Endothelial cell of umbilical vein (primary cell): ENCODE results near the gene SYDE2. TPM values are rescaled to one million over a fixed set of nuclear protein-coding genes. Genes with fewer than 3 reads are reported as not detected.

Source experiments
- BruUV-seq: library from RNA; stranded (reverse); fragments of 400-500 nt; replicated peaks from 2 replicates; lab custom pipeline; 2021; lab: Mats Ljungman, UMichigan
- CTCF ChIA-PET: fragments of 300-600, 350-600 bp; sonication (Branson Sonifier 250); formaldehyde crosslinking; loops from one replicate; lab custom pipeline; 2021; ENCODE audit warnings: antibody characterized with exemption, inconsistent platforms; lab: Charles Lee
- POLR2A ChIA-PET: fragments of 300-600, 350-600 bp; sonication (Branson Sonifier 250); formaldehyde crosslinking; loops from one replicate; lab custom pipeline; 2021; ENCODE audit warnings: antibody characterized with exemption, inconsistent platforms; lab: Charles Lee
- DNase-seq: peaks from one replicate; pipeline ENCODE4 v3.0.0-alpha.2; 2011; ENCODE audit warnings: low read depth, low spot score
- FAIRE-seq: peaks from 2 replicates; lab custom pipeline; 2011; peaks lifted over from hg19 to GRCh38; lab: Jason Lieb, UNC
- H2AFZ ChIP-seq: 2 replicates; pipeline ENCODE4 v1.6.0; 2012; ENCODE audit warnings: low read depth, low read length, control low read depth, inconsistent platforms
- H3K27ac ChIP-seq: 2 replicates; pipeline ENCODE4 v1.5.1; 2011; ENCODE audit warnings: low read depth, mild to moderate bottlenecking, control low read depth, low read length, moderate library complexity; ENCODE audit not compliant: insufficient read depth
- H3K27me3 ChIP-seq, 2 experiments: 2 replicates each; pipeline versions ENCODE4 v1.6.0 to v1.6.1; 2011; ENCODE audit warnings: low read length in 2 of 2, mixed read lengths in 1 of 2; ENCODE audit not compliant: control insufficient read depth in 2 of 2, insufficient read depth in 2 of 2
- H3K36me3 ChIP-seq, 2 experiments: 2 replicates in 1 of 2; 3 replicates in 1 of 2; pipeline ENCODE4 v1.5.1; 2011; ENCODE audit warnings: low read length in 2 of 2, mild to moderate bottlenecking in 1 of 2, moderate library complexity in 1 of 2; ENCODE audit not compliant: control insufficient read depth in 2 of 2, insufficient read depth in 2 of 2; ENCODE audit errors: extremely low read depth in 1 of 2
- H3K4me1 ChIP-seq: 3 replicates; pipeline ENCODE4 v1.5.1; 2011; ENCODE audit warnings: mild to moderate bottlenecking, low read length; ENCODE audit not compliant: control insufficient read depth, insufficient read depth; ENCODE audit errors: extremely low read depth
- H3K4me2 ChIP-seq: 2 replicates; pipeline ENCODE4 v1.6.1; 2011; ENCODE audit warnings: low read length, control low read depth, mixed read lengths; ENCODE audit not compliant: insufficient read depth
- H3K4me3 ChIP-seq, 3 experiments: fragments of 200-600 bp in 1 of 3; sonication (generic), shearing (Covaris generic) in 1 of 3; replicated peaks in 1 of 3; 2 replicates each; pipeline ENCODE4 v1.5.1; 2011 to 2016; ENCODE audit warnings: control low read depth in 3 of 3, low read length in 3 of 3, mild to moderate bottlenecking in 2 of 3, inconsistent platforms in 1 of 3, low read depth in 1 of 3, moderate library complexity in 1 of 3; ENCODE audit not compliant: insufficient read depth in 1 of 3
- H3K79me2 ChIP-seq: 2 replicates; pipeline ENCODE4 v1.6.0; 2012; ENCODE audit warnings: low read length, inconsistent platforms; ENCODE audit not compliant: control insufficient read depth, insufficient read depth
- H3K9ac ChIP-seq: replicated peaks from 2 replicates; pipeline ENCODE3; 2011; ENCODE audit warnings: low read length, control low read depth; ENCODE audit not compliant: insufficient read depth; ENCODE audit errors: extremely low read depth
- H3K9me1 ChIP-seq: replicated peaks from 3 replicates; pipeline ENCODE4 v1.6.0; 2011; ENCODE audit warnings: mild to moderate bottlenecking, low read length; ENCODE audit not compliant: control insufficient read depth, insufficient read depth; ENCODE audit errors: extremely low read depth
- H3K9me3 ChIP-seq: replicated peaks from 2 replicates; pipeline ENCODE4 v1.5.1; 2012; ENCODE audit warnings: low read length, inconsistent platforms; ENCODE audit not compliant: control insufficient read depth, insufficient read depth
- H4K20me1 ChIP-seq: replicated peaks from 2 replicates; pipeline ENCODE3; 2011; ENCODE audit warnings: mild to moderate bottlenecking, low read length; ENCODE audit not compliant: control insufficient read depth, insufficient read depth; ENCODE audit errors: extremely low read depth
- CTCF ChIP-seq, 2 donors: IDR thresholded peaks; 1 replicate in 1 of 2; 2 replicates in 1 of 2; pipeline ENCODE4 v1.5.1; 2011; ENCODE audit warnings: low read length in 2 of 2, mild to moderate bottlenecking in 2 of 2, moderate library complexity in 2 of 2, control low read depth in 1 of 2, inconsistent platforms in 1 of 2, low read depth in 1 of 2; ENCODE audit not compliant: insufficient read depth in 1 of 2; ENCODE audit errors: extremely low read depth in 1 of 2
- EZH2 ChIP-seq: IDR thresholded peaks from 2 replicates; pipeline ENCODE4 v1.6.1; 2012; ENCODE audit warnings: borderline replicate concordance, low read depth, mild to moderate bottlenecking, moderate library complexity, low read length, inconsistent platforms; ENCODE audit not compliant: severe bottlenecking
- FOS ChIP-seq: IDR thresholded peaks from 2 replicates; pipeline ENCODE4 v1.6.1; 2011; ENCODE audit warnings: mild to moderate bottlenecking, low read length, moderate library complexity, borderline replicate concordance; ENCODE audit not compliant: insufficient read depth
- GATA2 ChIP-seq: IDR thresholded peaks from 2 replicates; pipeline ENCODE4 v1.7.0; 2011; ENCODE audit warnings: low read depth, mild to moderate bottlenecking, moderate library complexity, mixed read lengths, low read length; ENCODE audit not compliant: insufficient read length, insufficient read depth
- JUN ChIP-seq: IDR thresholded peaks from 2 replicates; pipeline ENCODE4 v1.6.1; 2011; ENCODE audit warnings: borderline replicate concordance, low read depth; ENCODE audit not compliant: insufficient read length, insufficient read depth
- MAX ChIP-seq: IDR thresholded peaks from 2 replicates; pipeline ENCODE4 v1.6.1; 2011; ENCODE audit not compliant: insufficient read depth, insufficient read length
- MYC ChIP-seq: IDR thresholded peaks from one replicate; pipeline ENCODE4 v1.6.1; 2011; ENCODE audit warnings: mild to moderate bottlenecking, low read depth, low read length
- POLR2A ChIP-seq: IDR thresholded peaks from 2 replicates; pipeline ENCODE4 v1.6.1; 2012; ENCODE audit warnings: low read depth, mild to moderate bottlenecking, control low read depth, low read length
- POLR2AphosphoS5 ChIP-seq: IDR thresholded peaks from 2 replicates; pipeline ENCODE4 v1.6.1; 2012; ENCODE audit warnings: low read depth, mild to moderate bottlenecking, control low read depth, low read length, moderate library complexity; ENCODE audit not compliant: insufficient read depth
- dilution Hi-C: fragments of 300-500 bp; cut with MboI; formaldehyde crosslinking; loops from one replicate; pipeline ENCODE4 v1.15.0; 2019; ENCODE audit warnings: low sequenced_read_pairs; ENCODE audit not compliant: extremely low pct_ligation_motif_present
- intact Hi-C: fragments of 100-400 bp; cut with micrococcal nuclease; formaldehyde crosslinking; loops from one replicate; pipeline ENCODE4 v1.10.0; 2022
- polyA plus RNA-seq, 4 experiments: library from polyadenylated mRNA; depleted of rRNA in 3 of 4; stranded (reverse) in 3 of 4; unstranded in 1 of 4; fragments of >200 nt; gene quantifications; 2 replicates each; pipeline versions ENCODE4 v1.2.1 to v1.2.3, GENCODE V29; 2011 to 2012; ENCODE audit warnings: missing spikeins in 1 of 4
- total RNA-seq: library from RNA; stranded (reverse); gene quantifications from 2 replicates; pipeline ENCODE4 v1.2.3, GENCODE V29; 2021

Gene SYDE2
- total and polyA plus RNA-seq, 2 donors (not counting 3 experiments of a cell fraction or from before 2014, with no cell fraction given) = 0.52 to 3.1 TPM

GRCh38 chr1:85228972-85229371 lies 28.2 kb upstream of the SYDE2 start:
- dilution Hi-C loops = no loop called here
- H3K9me1 ChIP-seq = no peaks in the 10 kb centered on the region
- no peak overlapping the region for H3K4me3 ChIP-seq
- H4K20me1 ChIP-seq = no peaks in the 10 kb centered on the region
- no peak overlapping the region for H3K4me2 ChIP-seq
- H3K79me2 ChIP-seq = no peaks in the 10 kb centered on the region
- ChIA-PET POLR2A (no interaction called here), CTCF (interaction anchor here (1.0 to 3.0 kb wide), 3 partner anchors 26 to 284 kb away, joined by 5 to 14 read pairs (median 11); no protein-coding TSS in a partner anchor)
- H3K9ac ChIP-seq = no peak overlapping the region
- no peaks in the 10 kb centered on the region for H3K36me3 ChIP-seq
- H3K27me3 ChIP-seq = peaks cover 5 to 18% of the 10 kb centered on the region in 2 experiments
- no peak overlapping the region for H3K27ac ChIP-seq
- FAIRE-seq (no peak), DNase-seq (no peak)
- H2AFZ ChIP-seq = no peak overlapping the region
- intact Hi-C loops = no loop called here
- no peak for TF ChIP-seq GATA2
- H3K9me3 ChIP-seq = no peaks in the 10 kb centered on the region
- no peaks in the 10 kb centered on the region for H3K4me1 ChIP-seq
- no TSS peak for BruUV-seq

GRCh38 chr1:85225624-85226380 lies 25.0 kb upstream of the SYDE2 start:
- Histone ChIP-seq H3K4me1 (no peaks in the 10 kb centered on the region), H3K9me1 (no peaks in the 10 kb centered on the region), H3K9me3 (no peaks in the 10 kb centered on the region), H3K9ac (no peak overlapping the region), H4K20me1 (no peaks in the 10 kb centered on the region), H3K4me3 (no peak overlapping the region), H3K27me3 (peaks cover 11 to 22% of the 10 kb centered on the region in 2 experiments), H3K36me3 (no peaks in the 10 kb centered on the region), H3K4me2 (no peak overlapping the region), H3K79me2 (no peaks in the 10 kb centered on the region), H3K27ac (no peak overlapping the region), H2AFZ (no peak overlapping the region)
- ChIA-PET CTCF (interaction anchor here (0.6 to 1.6 kb wide), 6 partner anchors 9 to 184 kb away, joined by 3 to 8 read pairs (median 4); no protein-coding TSS in a partner anchor), POLR2A (no interaction called here)
- DNase-seq (no peak), FAIRE-seq (no peak)
- TF ChIP-seq CTCF (IDR thresholded peaks at IDR 0.05; ENCODE audit: extremely low read depth in 1 of 2, insufficient read depth in 1 of 2, low read depth in 1 of 2, low read length in 2 of 2) (no peak), JUN (no peak), MAX (no peak), MYC (no peak), POLR2A (no peak), FOS (no peak), EZH2 (no peak), POLR2AphosphoS5 (no peak)
- intact Hi-C loops = no loop called here
- dilution Hi-C loops = no loop called here
- no TSS peak for BruUV-seq
